BE2C (cell line): ENCODE measurements around the gene DDX39A.
A peak's percentile ranks its signal among the peaks of the same experiment; 100 is the strongest.

ENCODE experiments used
- DNase-seq: peaks from one replicate; pipeline ENCODE4 v3.0.0-alpha.2; 2020
- H3K27me3 ChIP-seq: fragments of 250-450 bp; sonication (Bioruptor Pico); 2 replicates; pipeline ENCODE4 v1.5.1; 2020; ENCODE audit warnings: mild to moderate bottlenecking
- H3K36me3 ChIP-seq: fragments of 250-450 bp; sonication (Bioruptor Pico); 2 replicates; pipeline ENCODE4 v1.5.1; 2020; ENCODE audit warnings: mild to moderate bottlenecking
- H3K4me1 ChIP-seq: fragments of 250-450 bp; sonication (Bioruptor Pico); 2 replicates; pipeline ENCODE4 v1.5.1; 2020
- H3K4me3 ChIP-seq: 2 replicates; pipeline ENCODE4 v1.5.1; 2011; ENCODE audit warnings: low read depth, low read length
- H3K9me3 ChIP-seq: fragments of 250-450 bp; sonication (Bioruptor Pico); 2 replicates; pipeline ENCODE4 v1.5.1; 2020
- TF ChIP-seq, protein P1 (sequence below): IDR thresholded peaks from 2 replicates; pipeline ENCODE4 v1.5.1; 2012; ENCODE audit warnings: mild to moderate bottlenecking, low read depth, low read length

Gene DDX39A

DNA sequence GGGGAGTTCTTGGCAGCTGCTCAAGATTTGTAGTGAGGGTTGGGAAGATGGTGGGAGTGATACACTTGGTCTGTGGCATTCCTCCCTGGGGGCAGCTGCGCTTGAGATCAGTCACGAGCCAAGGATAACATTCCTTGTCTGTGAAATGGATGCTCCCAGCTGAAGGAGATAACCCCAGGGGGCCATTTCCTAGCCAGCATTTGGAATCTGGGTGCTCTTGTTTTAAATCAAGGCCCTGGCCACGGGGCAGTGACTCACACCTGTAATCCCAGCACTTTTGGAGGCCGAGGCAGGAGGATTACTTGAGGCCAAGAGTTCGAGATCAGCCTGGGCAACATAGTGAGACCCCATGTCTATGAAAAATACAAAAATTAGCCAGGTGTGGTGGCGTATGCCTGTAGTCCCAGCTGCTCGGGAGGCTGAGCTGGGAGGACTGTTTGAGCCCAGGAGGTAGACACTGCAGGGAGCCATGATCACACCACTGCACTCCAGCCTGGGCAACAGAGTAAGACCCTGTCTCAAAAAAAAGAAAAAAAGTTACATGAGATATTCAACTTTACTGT, 18.5 kb upstream of the DDX39A start:
- Histone ChIP-seq H3K4me1 (no peaks in the 10 kb centered on the region), H3K36me3 (peaks cover 14% of the 10 kb centered on the region), H3K9me3 (no peaks in the 10 kb centered on the region), H3K4me3 (no peak overlapping the region), H3K27me3 (no peaks in the 10 kb centered on the region)
- DNase-seq = no peak
- TF ChIP-seq, protein P1, sequence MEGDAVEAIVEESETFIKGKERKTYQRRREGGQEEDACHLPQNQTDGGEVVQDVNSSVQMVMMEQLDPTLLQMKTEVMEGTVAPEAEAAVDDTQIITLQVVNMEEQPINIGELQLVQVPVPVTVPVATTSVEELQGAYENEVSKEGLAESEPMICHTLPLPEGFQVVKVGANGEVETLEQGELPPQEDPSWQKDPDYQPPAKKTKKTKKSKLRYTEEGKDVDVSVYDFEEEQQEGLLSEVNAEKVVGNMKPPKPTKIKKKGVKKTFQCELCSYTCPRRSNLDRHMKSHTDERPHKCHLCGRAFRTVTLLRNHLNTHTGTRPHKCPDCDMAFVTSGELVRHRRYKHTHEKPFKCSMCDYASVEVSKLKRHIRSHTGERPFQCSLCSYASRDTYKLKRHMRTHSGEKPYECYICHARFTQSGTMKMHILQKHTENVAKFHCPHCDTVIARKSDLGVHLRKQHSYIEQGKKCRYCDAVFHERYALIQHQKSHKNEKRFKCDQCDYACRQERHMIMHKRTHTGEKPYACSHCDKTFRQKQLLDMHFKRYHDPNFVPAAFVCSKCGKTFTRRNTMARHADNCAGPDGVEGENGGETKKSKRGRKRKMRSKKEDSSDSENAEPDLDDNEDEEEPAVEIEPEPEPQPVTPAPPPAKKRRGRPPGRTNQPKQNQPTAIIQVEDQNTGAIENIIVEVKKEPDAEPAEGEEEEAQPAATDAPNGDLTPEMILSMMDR = no peak

DNA sequence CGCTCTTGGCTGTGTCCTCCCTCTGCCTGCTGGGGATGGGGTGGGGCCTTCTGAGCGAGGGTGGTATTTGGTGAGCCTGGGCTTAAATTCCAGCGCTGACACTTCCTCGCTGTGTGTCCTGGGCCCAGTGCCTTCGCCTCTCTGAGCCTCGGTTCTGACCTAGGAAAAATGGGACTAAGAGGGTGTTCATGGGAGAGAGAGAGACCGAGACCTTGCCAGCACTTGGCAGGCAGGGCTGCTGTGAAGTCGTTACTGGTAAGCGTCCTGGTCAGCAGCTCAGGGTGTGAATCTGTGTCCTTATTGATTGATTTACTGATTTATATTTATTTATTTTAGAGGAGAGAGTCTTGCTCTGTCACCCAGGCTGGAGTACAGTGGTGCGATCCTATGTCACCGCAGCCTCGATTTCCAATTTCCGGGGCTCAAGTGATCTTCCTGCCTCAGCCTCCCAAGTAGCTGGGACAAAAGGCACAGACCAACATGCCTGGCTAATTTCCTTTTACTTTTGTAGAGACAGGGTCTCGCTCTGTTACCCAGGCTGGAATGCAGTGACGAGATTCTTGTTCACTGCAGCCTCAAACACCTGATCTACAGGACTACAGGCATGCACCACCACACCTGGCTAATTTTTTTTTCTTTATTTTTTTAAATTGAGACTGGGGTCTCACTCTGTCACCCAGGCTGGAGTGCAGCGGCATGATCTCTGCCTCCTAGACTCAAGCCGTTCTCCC, 16.3 kb upstream of the DDX39A start:
- Histone ChIP-seq H3K4me3 (peak overlapping the region; percentile 71), H3K27me3 (no peaks in the 10 kb centered on the region), H3K36me3 (no peaks in the 10 kb centered on the region), H3K9me3 (no peaks in the 10 kb centered on the region), H3K4me1 (no peaks in the 10 kb centered on the region)
- TF ChIP-seq, protein P1 = no peak
- no peak for DNase-seq

DNA sequence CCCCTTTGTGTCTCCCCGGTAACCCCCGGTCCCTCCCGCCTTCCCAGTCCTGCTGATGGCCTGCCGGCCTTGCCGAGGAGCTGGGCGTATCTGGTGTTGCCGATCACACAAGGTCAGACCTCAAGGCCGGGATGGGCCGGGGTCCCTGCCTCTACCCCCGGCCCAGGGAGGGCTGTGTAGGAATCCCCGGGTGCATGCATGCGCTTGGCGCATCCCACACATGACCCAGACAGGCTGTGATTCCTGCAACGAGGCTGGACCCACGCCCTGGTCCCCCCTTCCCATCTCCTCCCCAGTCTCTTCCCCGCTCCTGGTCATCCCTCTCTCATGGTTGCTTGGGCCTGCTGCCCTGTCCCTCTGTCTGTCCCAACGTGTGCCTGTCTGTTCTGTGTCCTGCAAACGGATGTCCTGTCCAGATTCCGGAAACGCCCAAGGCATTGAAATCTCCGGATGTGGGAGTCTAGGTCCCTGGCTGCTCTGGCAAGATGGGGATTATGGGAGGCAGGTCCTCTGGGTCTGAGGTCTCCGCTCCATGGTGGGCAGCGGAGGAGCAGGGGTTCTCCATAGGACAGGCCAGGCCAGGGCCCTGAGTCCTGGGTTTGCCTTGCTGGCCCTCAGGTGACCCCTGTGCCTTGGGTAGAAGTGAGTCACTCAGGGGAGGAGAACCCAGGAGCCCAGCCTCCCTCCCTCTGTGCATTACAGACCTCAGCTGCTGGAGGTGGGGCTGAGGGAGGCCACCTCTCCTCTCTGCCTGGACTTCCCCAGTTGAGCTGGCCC, 15.6 kb upstream of the DDX39A start:
- no peaks in the 10 kb centered on the region for H3K36me3 ChIP-seq
- peak; percentile 56 for DNase-seq

DNA sequence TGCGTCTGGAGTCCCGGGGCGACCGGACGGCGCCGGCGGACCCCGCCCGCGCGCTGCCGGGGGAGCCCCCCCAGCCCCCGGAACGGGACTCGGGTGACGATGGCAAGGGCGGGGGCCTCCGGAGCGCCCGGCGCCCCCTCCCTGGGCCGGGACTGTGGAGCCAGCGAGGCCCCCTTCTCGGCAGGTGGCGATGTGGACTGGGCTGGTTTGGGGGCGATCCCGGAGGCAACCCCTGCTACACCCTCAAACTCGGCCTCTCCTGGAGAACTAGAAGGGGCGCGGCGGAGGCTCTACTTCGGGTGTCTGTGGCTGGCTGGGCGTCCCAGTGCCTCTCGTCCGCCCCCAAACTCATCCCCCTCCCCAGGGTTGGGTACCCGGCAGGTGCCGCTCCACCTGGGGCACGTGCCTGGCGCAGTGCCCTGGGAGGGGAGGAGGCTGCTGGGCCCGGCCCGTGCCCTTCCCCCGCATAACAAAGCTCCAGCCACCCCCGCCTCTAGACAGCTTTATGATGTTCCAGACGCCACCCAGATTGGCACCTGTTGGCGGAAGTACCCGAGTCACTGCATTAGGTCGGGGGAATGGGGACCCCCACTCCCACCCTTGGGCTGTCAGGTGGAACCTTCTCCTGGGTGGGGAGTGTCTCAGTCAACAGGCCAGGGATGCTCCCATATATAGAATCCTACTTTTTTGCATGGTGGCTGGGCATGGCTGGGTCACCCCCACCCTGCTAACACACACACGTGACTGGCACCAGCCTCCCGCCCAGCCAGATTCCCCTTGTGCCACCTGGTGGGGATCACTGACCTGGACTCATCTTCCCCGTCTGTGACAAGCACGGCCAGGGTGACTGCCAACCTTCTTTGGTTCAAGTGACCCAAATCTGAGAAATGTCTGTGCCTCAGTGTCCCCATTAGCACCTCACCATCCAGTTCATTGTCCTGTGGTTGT, 14.7 kb upstream of the DDX39A start:
- Histone ChIP-seq H3K9me3 (no peaks in the 10 kb centered on the region), H3K4me1 (no peaks in the 10 kb centered on the region), H3K27me3 (no peaks in the 10 kb centered on the region), H3K36me3 (no peaks in the 10 kb centered on the region), H3K4me3 (peak overlapping the region; percentile 71)
- DNase-seq = no peak
- TF ChIP-seq, protein P1 = no peak

More for the DNA sequence above, 15.6 kb upstream of the DDX39A start:
- TF ChIP-seq, protein P1 = no peak
- no peaks in the 10 kb centered on the region for H3K27me3 ChIP-seq
- peak overlapping the region; percentile 71 for H3K4me3 ChIP-seq
- no peaks in the 10 kb centered on the region for H3K4me1 ChIP-seq
- no peaks in the 10 kb centered on the region for H3K9me3 ChIP-seq

DNA sequence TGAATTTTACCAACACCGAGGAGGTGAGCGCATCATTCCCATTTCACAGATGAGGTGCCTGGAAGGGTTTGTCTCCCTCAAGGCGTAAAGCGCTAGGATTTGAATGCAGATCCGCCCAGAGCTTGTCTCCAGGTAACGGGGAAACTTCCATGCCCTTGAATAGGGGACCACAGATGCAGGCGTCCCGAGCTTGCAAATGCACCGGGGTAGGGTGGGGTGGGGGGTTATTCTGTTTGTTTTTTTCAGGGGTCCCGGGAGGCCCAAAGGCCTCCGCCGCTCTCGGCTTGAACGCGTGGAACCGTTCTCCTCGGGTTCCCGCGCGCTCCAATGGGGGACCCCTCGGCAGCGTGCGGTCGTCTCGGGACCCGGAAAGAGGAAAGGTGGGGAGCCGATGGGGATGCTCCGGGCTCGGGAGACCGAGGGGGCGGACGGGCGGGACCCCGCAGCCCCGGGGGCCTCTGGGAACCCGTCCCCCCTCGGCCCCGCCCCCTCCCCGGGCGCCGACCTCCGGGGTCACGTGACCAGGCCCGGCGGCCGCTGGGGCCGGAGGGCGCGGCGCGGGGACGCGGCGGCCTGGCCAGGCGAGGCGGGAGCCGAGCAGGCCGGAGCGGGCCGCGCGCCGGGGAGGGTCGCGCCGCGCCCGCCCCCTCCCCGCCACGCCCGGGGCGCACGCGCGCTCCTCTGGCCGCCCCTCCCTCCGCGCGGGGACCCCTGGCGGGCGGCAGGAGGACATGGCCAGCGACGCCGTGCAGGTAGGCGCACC, 13.8 kb upstream of the DDX39A start, which contains the start of gene PKN1:
PKN1 (plus strand) TSS at position 516 of the 763 bp plus-strand sequence; CDS start at position 732, 216 bp downstream.
- Histone ChIP-seq H3K27me3 (no peaks in the 10 kb centered on the region), H3K9me3 (no peaks in the 10 kb centered on the region), H3K4me3 (peak within 1 kb of the TSS; percentile 71), H3K4me1 (no peaks in the 10 kb centered on the region), H3K36me3 (no peaks in the 10 kb centered on the region)
- DNase-seq = peak; percentile 74
- TF ChIP-seq, protein P1 = no peak
